K562 (cell line): ENCODE measurements around the gene PPP1CA. TPM values are rescaled to one million over a fixed set of nuclear protein-coding genes. Genes with fewer than 3 reads are reported as not detected.

ENCODE experiments used
- MGA ChIP-seq: fragments of 450-650 bp; IDR thresholded peaks from 2 replicates; pipeline ENCODE4 v1.6.1; 2016; ENCODE audit warnings: mild to moderate bottlenecking, moderate library complexity
- ZBTB5 ChIP-seq: fragments of 450-650 bp; IDR thresholded peaks from 2 replicates; pipeline ENCODE4 v1.6.1; 2017; ENCODE audit warnings: antibody characterized with exemption
- polyA plus RNA-seq, 8 experiments: library from polyadenylated mRNA; depleted of rRNA in 4 of 8; stranded (reverse) in 5 of 8; unstranded in 3 of 8; fragments of >200 nt; fragmentation: Nextera tagmentation in 2 of 8; fragmentation: Illumina TruSeq in 1 of 8; extraction: Ambion mirVana in 2 of 8; extraction: Trizol in 1 of 8; gene quantifications; 2 replicates each; pipeline versions ENCODE4 v1.2.1 to v1.2.3, GENCODE V29; 2011 to 2014; ENCODE audit warnings: inconsistent platforms in 1 of 8, missing spikeins in 1 of 8
- total RNA-seq, 7 experiments: library from RNA; depleted of rRNA in 6 of 7; stranded (reverse); fragments of >200 nt in 6 of 7; fragmentation: Illumina TruSeq in 2 of 7; extraction: Trizol in 2 of 7; gene quantifications; 2 replicates each; pipeline versions ENCODE4 v1.2.1 to v1.2.3, GENCODE V29; 2011 to 2021; ENCODE audit warnings: low replicate concordance in 1 of 7

Gene PPP1CA
- total and polyA plus RNA-seq, 9 of the 15 experiments (the other 6 are each of a cell fraction or from before 2014, with no cell fraction given): 18.2 to 242 (median 188) TPM

GRCh38 chr11:67371189-67371910 is 30.3 kb downstream of the PPP1CA start (continued):
- TF ChIP-seq MGA: no peak
- peak; percentile 51; the same call in 1 of the 2 replicates for TF ChIP-seq ZBTB5
